ENCODE data around the gene ZNF407. TPM values are rescaled to one million over a fixed set of nuclear protein-coding genes. Genes with fewer than 3 reads are reported as not detected.
"Not testable (repeated sequence)": the region's sequence is repeated elsewhere in the genome, so short reads cannot be mapped to it uniquely, and the experiment has no call there.

Gene ZNF407
- polyA plus RNA-seq, 1 experiment, result 2.8 TPM

DNA sequence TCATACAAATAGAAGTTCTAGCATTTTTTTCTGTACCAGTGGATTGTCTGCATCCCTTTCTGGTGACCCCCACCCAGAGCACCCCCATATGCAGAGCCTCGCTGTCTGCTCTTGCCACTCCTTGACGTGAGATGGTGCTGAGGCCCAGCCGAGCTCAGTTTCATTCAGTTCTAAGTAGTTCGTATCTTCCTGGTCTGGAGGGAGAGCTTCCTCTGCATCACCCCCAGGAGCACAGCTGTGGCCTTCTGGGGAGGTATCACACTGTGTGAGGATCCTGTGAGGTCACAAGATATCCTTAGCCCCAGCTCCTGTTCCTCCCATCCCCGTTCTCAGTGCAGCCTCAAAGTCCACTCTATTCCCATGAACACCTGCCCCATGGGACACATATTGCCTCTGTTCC lies 478.6 kb downstream of the ZNF407 start:
- POLR2A ChIA-PET, result no interaction called here
- Histone ChIP-seq H3K4me3 (ENCODE audit: low read depth, low read length) (no peak overlapping the region), H3K27me3 (ENCODE audit: control insufficient read depth, insufficient read depth, low read length) (no peaks in the 10 kb centered on the region), H3K36me3 (ENCODE audit: control insufficient read depth, insufficient read depth, low read length) (no peaks in the 10 kb centered on the region)
- TF ChIP-seq, protein P1, sequence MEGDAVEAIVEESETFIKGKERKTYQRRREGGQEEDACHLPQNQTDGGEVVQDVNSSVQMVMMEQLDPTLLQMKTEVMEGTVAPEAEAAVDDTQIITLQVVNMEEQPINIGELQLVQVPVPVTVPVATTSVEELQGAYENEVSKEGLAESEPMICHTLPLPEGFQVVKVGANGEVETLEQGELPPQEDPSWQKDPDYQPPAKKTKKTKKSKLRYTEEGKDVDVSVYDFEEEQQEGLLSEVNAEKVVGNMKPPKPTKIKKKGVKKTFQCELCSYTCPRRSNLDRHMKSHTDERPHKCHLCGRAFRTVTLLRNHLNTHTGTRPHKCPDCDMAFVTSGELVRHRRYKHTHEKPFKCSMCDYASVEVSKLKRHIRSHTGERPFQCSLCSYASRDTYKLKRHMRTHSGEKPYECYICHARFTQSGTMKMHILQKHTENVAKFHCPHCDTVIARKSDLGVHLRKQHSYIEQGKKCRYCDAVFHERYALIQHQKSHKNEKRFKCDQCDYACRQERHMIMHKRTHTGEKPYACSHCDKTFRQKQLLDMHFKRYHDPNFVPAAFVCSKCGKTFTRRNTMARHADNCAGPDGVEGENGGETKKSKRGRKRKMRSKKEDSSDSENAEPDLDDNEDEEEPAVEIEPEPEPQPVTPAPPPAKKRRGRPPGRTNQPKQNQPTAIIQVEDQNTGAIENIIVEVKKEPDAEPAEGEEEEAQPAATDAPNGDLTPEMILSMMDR (IDR thresholded peaks at IDR 0.05; ENCODE audit: insufficient read depth, low read depth, low read length), result no peak
- DNase-seq (ENCODE audit: low read depth), result no peak
- CTCF ChIA-PET, result interaction anchor here (0.6 kb wide), 1 partner anchor 381 kb away, joined by 3 read pairs; no protein-coding TSS in a partner anchor

DNA sequence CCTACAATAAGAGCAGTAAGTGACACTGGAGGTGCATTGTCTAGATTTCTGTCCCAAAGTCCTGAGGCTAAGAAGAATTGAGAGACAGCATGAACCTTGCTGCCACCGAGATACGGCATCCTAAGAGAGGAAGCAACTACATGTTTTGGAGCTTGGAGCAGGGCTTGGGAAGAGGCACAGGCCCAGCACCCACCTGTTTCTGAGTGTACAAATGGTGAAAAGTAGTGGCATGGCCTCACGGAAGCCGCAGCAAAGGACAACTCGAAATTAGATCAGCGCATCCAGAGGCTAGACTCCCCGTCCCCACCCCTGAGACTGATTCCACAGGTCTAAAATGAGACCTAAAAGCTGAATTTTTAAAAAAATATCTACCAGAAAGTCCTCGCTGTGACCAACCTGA lies 483.8 kb downstream of the ZNF407 start:
- Histone ChIP-seq H3K27me3 (ENCODE audit: control insufficient read depth, insufficient read depth, low read length) (peaks cover 3% of the 10 kb centered on the region; the same call in 1 of the 2 replicates), H3K4me3 (ENCODE audit: low read depth, low read length) (no peak overlapping the region), H3K36me3 (ENCODE audit: control insufficient read depth, insufficient read depth, low read length) (no peaks in the 10 kb centered on the region)
- CTCF ChIA-PET, result no interaction called here
- no peak for DNase-seq (ENCODE audit: low read depth)
- TF ChIP-seq, protein P1 (IDR thresholded peaks at IDR 0.05; ENCODE audit: insufficient read depth, low read depth, low read length), result no peak
- POLR2A ChIA-PET, result no interaction called here

DNA sequence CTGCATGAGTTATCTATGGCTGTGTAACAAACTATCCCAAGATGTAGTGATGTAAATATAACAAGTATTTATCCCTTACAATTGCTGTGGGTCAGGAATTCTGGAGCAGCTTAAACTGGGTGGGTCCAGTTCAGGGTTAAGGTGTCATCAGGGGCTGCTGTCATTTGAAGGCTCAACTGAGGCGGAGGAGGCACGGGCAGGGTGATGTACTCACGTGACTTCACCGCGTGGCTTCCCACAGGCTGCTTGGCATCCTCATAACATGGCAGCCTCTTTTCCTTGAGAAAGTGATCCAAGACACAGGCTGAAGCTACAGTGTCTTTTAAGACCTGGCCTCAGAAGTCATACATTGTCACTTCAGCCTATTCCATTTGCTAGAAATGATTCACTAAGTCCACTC lies 485.5 kb downstream of the ZNF407 start:
- H3K36me3 ChIP-seq (ENCODE audit: control insufficient read depth, insufficient read depth, low read length), result no peaks in the 10 kb centered on the region
- H3K27me3 ChIP-seq (ENCODE audit: control insufficient read depth, insufficient read depth, low read length), result peaks cover 3% of the 10 kb centered on the region; the same call in 1 of the 2 replicates
- CTCF ChIA-PET, result no interaction called here
- no peak for DNase-seq (ENCODE audit: low read depth)
- TF ChIP-seq, protein P1 (IDR thresholded peaks at IDR 0.05; ENCODE audit: insufficient read depth, low read depth, low read length), result no peak
- no peak overlapping the region for H3K4me3 ChIP-seq (ENCODE audit: low read depth, low read length)
- POLR2A ChIA-PET, result no interaction called here

DNA sequence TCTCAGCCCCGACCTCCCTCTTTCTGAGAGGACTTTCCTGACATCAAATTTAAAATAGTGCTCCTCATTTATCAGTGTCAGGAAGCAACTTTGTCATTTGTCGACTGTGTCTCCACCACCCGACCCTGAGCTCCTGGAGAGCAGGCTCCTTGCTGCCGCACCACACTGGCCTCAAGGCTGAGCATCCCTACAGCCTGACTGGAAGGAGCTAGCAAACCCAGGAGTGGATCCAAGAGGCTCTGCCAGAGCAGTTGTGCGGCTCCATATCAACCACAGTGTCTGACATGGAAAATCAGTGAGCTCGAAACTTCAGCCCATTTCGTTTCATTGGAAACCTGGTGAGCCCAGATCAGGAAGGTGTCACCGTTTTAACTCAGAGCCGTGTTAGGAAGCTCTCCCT lies 486.1 kb downstream of the ZNF407 start:
- Histone ChIP-seq H3K4me3 (ENCODE audit: low read depth, low read length) (no peak overlapping the region), H3K27me3 (ENCODE audit: control insufficient read depth, insufficient read depth, low read length) (peaks cover 3% of the 10 kb centered on the region; the same call in 1 of the 2 replicates), H3K36me3 (ENCODE audit: control insufficient read depth, insufficient read depth, low read length) (no peaks in the 10 kb centered on the region)
- TF ChIP-seq, protein P1 (IDR thresholded peaks at IDR 0.05; ENCODE audit: insufficient read depth, low read depth, low read length), result no peak
- ChIA-PET CTCF (interaction anchor here (0.6 kb wide), 1 partner anchor 34 kb away, joined by 4 read pairs; no protein-coding TSS in a partner anchor), POLR2A (no interaction called here)
- no peak for DNase-seq (ENCODE audit: low read depth)

DNA sequence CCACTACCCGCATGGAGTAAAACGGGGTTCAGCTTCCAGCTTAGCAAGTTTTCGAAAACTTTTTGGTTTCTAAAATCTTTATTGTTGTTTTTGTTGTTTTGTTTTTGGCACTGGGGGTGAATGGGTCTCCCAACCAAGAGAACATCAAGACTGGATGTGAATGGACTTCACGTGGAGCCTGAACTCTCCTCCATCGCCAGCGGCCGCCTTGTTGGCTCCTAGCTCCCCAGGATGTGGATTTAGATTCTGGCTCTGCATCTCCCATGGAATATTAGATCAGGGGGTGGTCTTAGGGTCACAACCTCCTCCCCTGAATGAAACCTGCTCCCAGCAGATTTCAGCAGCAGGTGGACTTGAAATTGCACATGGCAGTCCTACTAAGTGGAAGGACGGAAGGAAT lies 488.0 kb downstream of the ZNF407 start:
- DNase-seq (ENCODE audit: low read depth); H3K36me3 ChIP-seq (ENCODE audit: control insufficient read depth, insufficient read depth, low read length); POLR2A ChIA-PET; H3K27me3 ChIP-seq (ENCODE audit: control insufficient read depth, insufficient read depth, low read length); H3K4me3 ChIP-seq (ENCODE audit: low read depth, low read length); CTCF ChIA-PET: not testable (repeated sequence)

DNA sequence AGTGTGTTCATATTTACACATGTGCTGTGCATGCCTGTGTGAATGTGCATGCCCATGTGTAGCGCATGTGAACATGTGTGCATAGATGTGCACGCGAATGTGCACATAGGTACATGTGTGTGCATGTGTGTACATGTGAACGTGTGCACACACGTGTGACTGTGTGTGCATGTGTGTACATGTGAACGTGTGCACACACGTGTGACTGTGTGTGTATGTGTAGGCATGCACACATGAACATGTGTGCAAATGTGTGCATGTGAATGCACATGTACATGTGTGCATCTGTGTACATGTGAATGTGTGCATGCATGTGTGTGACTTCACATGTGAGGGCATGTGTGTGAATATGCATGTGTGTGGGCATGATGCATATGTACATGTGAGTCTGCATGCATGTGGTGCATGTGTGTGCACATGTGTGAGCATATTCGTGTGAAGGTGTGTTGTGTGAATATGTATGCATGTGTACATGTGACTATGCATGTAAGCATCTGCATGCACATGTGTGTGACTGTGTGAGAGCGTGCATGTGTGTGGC lies 488.9 kb downstream of the ZNF407 start:
- Histone ChIP-seq H3K36me3 (ENCODE audit: control insufficient read depth, insufficient read depth, low read length) (no peaks in the 10 kb centered on the region), H3K4me3 (ENCODE audit: low read depth, low read length) (no peak overlapping the region), H3K27me3 (ENCODE audit: control insufficient read depth, insufficient read depth, low read length) (peaks cover 1% of the 10 kb centered on the region; the same call in 1 of the 2 replicates)
- DNase-seq (ENCODE audit: low read depth), result no peak
- CTCF ChIA-PET, result no interaction called here
- TF ChIP-seq, protein P1 (IDR thresholded peaks at IDR 0.05; ENCODE audit: insufficient read depth, low read depth, low read length), result no peak
- POLR2A ChIA-PET, result no interaction called here
